Measurements from ENCODE around the gene ACOT6. TPM values are rescaled to one million over a fixed set of nuclear protein-coding genes. Genes with fewer than 3 reads are reported as not detected.
"Not testable (repeated sequence)": the region's sequence is repeated elsewhere in the genome, so short reads cannot be mapped to it uniquely, and the experiment has no call there.

Gene ACOT6
- not detected for total RNA-seq
- polyA plus RNA-seq (ENCODE audit: insufficient read depth, low read depth, low replicate concordance): 1.4 TPM
- long read RNA-seq, donor 1: 0 reads
- long read RNA-seq, donor 2: 0 reads
- long read RNA-seq, donor 3: 0 reads
- long read RNA-seq, donor 4: 0 reads
- long read RNA-seq, donor 5: 0 reads
- long read RNA-seq, donor 6: 0 reads
- long read RNA-seq, donor 7, partial matches to known transcripts: 0 of 2 reads
- long read RNA-seq, donor 7, other reads (novel, unspliced or antisense): 2 of 2 reads
- long read RNA-seq, donor 8: 0 reads
- long read RNA-seq, donor 9: 0 reads
- long read RNA-seq, donor 10, partial matches to known transcripts: 0 of 1 reads
- long read RNA-seq, donor 10, other reads (novel, unspliced or antisense): 0 of 1 reads

DNA sequence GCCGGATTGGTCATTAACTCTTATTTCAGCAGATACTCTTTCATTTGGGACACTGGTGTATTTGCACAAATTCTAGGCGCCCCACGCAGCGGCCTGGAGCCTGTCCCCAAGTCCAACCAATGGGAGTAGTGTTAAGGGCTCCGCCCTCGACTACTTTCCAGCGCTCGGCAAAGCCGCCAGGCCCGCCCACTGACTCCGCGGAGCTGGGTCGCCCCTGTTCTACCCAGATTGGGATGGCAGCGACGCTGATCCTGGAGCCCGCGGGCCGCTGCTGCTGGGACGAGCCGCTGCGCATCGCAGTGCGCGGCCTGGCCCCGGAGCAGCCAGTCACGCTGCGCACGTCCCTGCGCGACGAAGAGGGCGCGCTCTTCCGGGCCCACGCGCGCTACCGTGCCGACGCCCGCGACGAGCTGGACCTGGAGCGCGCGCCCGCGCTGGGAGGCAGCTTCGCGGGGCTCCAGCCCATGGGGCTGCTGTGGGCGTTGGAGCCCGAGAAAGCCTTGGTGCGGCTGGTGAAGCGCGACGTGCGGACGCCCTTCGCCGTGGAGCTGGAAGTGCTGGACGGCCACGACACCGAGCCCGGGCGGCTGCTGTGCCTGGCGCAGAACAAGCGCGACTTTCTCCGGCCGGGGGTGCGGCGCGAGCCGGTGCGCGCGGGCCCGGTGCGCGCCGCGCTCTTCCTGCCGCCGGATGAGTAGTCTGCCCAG lies at the start of gene ACOT6:
Gene ACOT6, plus strand, starts transcription at position 179 of the 707 bp plus-strand sequence. Its CDS starts 55 bp downstream, at position 234.
- Histone ChIP-seq H3K4me3 (ENCODE audit: low read length in 3 of 3) (peak within 1 kb of the TSS; percentile 21 to 72 (median 71)), H3K4me1 (ENCODE audit: control insufficient read depth in 2 of 3, insufficient read depth in 2 of 3, low read depth in 1 of 3, low read length in 3 of 3) (peaks cover 0 to 4% (median 2%) of the 10 kb centered on the region in 3 donors), H3K9ac (ENCODE audit: low read length in 3 of 3) (peak within 1 kb of the TSS; percentile 7 to 75 (median 23)), H3K27ac (ENCODE audit: low read depth in 2 of 2, low read length in 2 of 2) (peak within 1 kb of the TSS; percentile 86 to 87), H3K27me3 (ENCODE audit: control insufficient read depth, insufficient read depth, low read length) (no peaks in the 10 kb centered on the region), H3K9me3 (ENCODE audit: control insufficient read depth in 2 of 3, insufficient read depth in 1 of 3, low read length in 3 of 3) (no peaks in the 10 kb centered on the region), H3K36me3 (ENCODE audit: control insufficient read depth in 2 of 3, insufficient read depth in 3 of 3, low read length in 3 of 3) (no peaks in the 10 kb centered on the region)
- DNase-seq: peak; percentile 81 to 92 (median 86)
- FAIRE-seq: no peak
- TF ChIP-seq, protein P1, sequence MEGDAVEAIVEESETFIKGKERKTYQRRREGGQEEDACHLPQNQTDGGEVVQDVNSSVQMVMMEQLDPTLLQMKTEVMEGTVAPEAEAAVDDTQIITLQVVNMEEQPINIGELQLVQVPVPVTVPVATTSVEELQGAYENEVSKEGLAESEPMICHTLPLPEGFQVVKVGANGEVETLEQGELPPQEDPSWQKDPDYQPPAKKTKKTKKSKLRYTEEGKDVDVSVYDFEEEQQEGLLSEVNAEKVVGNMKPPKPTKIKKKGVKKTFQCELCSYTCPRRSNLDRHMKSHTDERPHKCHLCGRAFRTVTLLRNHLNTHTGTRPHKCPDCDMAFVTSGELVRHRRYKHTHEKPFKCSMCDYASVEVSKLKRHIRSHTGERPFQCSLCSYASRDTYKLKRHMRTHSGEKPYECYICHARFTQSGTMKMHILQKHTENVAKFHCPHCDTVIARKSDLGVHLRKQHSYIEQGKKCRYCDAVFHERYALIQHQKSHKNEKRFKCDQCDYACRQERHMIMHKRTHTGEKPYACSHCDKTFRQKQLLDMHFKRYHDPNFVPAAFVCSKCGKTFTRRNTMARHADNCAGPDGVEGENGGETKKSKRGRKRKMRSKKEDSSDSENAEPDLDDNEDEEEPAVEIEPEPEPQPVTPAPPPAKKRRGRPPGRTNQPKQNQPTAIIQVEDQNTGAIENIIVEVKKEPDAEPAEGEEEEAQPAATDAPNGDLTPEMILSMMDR (IDR thresholded peaks at IDR 0.05; ENCODE audit: borderline replicate concordance, extremely low read depth, insufficient read depth): no peak
- intact Hi-C loops (cut with DNase I): no loop called here

- H3K36me3 ChIP-seq (ENCODE audit: control insufficient read depth in 2 of 3, insufficient read depth in 3 of 3, low read length in 3 of 3); intact Hi-C loops (cut with DNase I); FAIRE-seq: not testable (repeated sequence)
Observed at GRCh38 chr14:73562696-73563095, 49.6 kb upstream of the ACOT6 start.

DNA sequence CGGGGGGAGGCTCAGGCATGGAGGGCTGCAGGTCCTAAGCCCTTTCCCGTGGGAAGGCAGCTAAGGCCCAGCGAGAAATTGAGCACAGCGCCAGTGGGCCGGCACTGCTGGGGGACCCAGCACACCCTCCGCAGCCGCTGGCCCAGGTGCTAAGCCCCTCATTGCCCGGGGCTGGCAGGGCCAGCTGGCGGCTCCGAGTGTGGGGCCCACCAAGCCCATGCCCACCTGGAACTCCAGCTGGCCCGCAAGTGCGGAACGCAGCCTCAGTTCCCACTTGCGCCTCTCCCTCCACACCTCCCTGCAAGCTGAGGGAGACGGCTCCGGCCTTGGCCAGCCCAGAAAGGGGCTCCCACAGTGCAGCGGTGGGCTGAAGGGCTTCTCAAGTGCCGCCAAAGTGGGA lies 45.9 kb upstream of the ACOT6 start:
- H3K9me3 ChIP-seq (ENCODE audit: control insufficient read depth in 2 of 3, insufficient read depth in 1 of 3, low read length in 3 of 3): peaks cover 0 to 10% (median 0%) of the 10 kb centered on the region in 3 donors
- H3K27ac ChIP-seq (ENCODE audit: low read depth in 2 of 2, low read length in 2 of 2); H3K36me3 ChIP-seq (ENCODE audit: control insufficient read depth in 2 of 3, insufficient read depth in 3 of 3, low read length in 3 of 3); intact Hi-C loops (cut with DNase I); H3K9ac ChIP-seq (ENCODE audit: low read length in 3 of 3); DNase-seq; H3K27me3 ChIP-seq (ENCODE audit: control insufficient read depth, insufficient read depth, low read length); FAIRE-seq; H3K4me3 ChIP-seq (ENCODE audit: low read length in 3 of 3): not testable (repeated sequence)
- peaks cover 0 to 14% (median 11%) of the 10 kb centered on the region in 3 donors for H3K4me1 ChIP-seq (ENCODE audit: control insufficient read depth in 2 of 3, insufficient read depth in 2 of 3, low read depth in 1 of 3, low read length in 3 of 3)

More at GRCh38 chr14:73562696-73563095, 49.6 kb upstream of the ACOT6 start:
- not testable (repeated sequence) for DNase-seq; H3K27me3 ChIP-seq (ENCODE audit: control insufficient read depth, insufficient read depth, low read length); H3K27ac ChIP-seq (ENCODE audit: low read depth in 2 of 2, low read length in 2 of 2); H3K4me1 ChIP-seq (ENCODE audit: control insufficient read depth in 2 of 3, insufficient read depth in 2 of 3, low read depth in 1 of 3, low read length in 3 of 3); H3K9ac ChIP-seq (ENCODE audit: low read length in 3 of 3); H3K4me3 ChIP-seq (ENCODE audit: low read length in 3 of 3)
- peaks cover 0 to 10% (median 0%) of the 10 kb centered on the region in 3 donors for H3K9me3 ChIP-seq (ENCODE audit: control insufficient read depth in 2 of 3, insufficient read depth in 1 of 3, low read length in 3 of 3)

- peaks cover 0 to 14% (median 11%) of the 10 kb centered on the region in 3 donors for H3K4me1 ChIP-seq (ENCODE audit: control insufficient read depth in 2 of 3, insufficient read depth in 2 of 3, low read depth in 1 of 3, low read length in 3 of 3)
- H3K27ac ChIP-seq (ENCODE audit: low read depth in 2 of 2, low read length in 2 of 2); H3K4me3 ChIP-seq (ENCODE audit: low read length in 3 of 3); H3K9me3 ChIP-seq (ENCODE audit: control insufficient read depth in 2 of 3, insufficient read depth in 1 of 3, low read length in 3 of 3); intact Hi-C loops (cut with DNase I); FAIRE-seq; H3K27me3 ChIP-seq (ENCODE audit: control insufficient read depth, insufficient read depth, low read length); H3K36me3 ChIP-seq (ENCODE audit: control insufficient read depth in 2 of 3, insufficient read depth in 3 of 3, low read length in 3 of 3); DNase-seq; H3K9ac ChIP-seq (ENCODE audit: low read length in 3 of 3): not testable (repeated sequence)
Observed at GRCh38 chr14:73566935-73567334, 45.4 kb upstream of the ACOT6 start.
